Panc1 (cell line): ENCODE results near the gene ANKRD26. TPM values are rescaled to one million over a fixed set of nuclear protein-coding genes. Genes with fewer than 3 reads are reported as not detected.

ENCODE experiments used
- ATAC-seq: fragments of 200-7000 bp; cut with Tn5 transposase; 2 replicates; pipeline ENCODE4 v1.9.1; 2020; ENCODE audit warnings: mild to moderate bottlenecking, moderate library complexity
- BruUV-seq: library from RNA; stranded (reverse); fragments of 400-500 nt; replicated peaks from 2 replicates; lab custom pipeline; 2021; lab: Mats Ljungman, UMichigan
- CTCF ChIA-PET: fragments of 300-600 bp; sonication (Branson Sonifier 250); formaldehyde crosslinking; loops from one replicate; lab custom pipeline; 2022; ENCODE audit warnings: antibody characterized with exemption; lab: Charles Lee
- POLR2A ChIA-PET: fragments of 300-600 bp; sonication (Branson Sonifier 250); formaldehyde crosslinking; loops from one replicate; lab custom pipeline; 2022; ENCODE audit warnings: antibody characterized with exemption; lab: Charles Lee
- DNase-seq: peaks from one replicate; pipeline ENCODE4 v3.0.0-alpha.2; 2010; ENCODE audit warnings: low read depth, low spot score
- H3K27ac ChIP-seq: 2 replicates; pipeline ENCODE4 v1.5.1; 2011; ENCODE audit warnings: mild to moderate bottlenecking, low read length, inconsistent platforms
- H3K27me3 ChIP-seq: fragments of 200-500 bp; sonication (Bioruptor generic); 2 replicates; pipeline ENCODE4 v1.6.0; 2014; ENCODE audit warnings: low read length, inconsistent platforms; ENCODE audit not compliant: control insufficient read depth, insufficient read depth
- H3K36me3 ChIP-seq: fragments of 200-500 bp; sonication (Bioruptor generic); 2 replicates; pipeline ENCODE4 v1.5.1; 2014; ENCODE audit warnings: inconsistent platforms, mild to moderate bottlenecking, low read length, moderate library complexity; ENCODE audit not compliant: control insufficient read depth, insufficient read depth
- H3K4me1 ChIP-seq: 2 replicates; pipeline ENCODE4 v1.5.1; 2011; ENCODE audit warnings: inconsistent platforms, mild to moderate bottlenecking, low read length, moderate library complexity; ENCODE audit not compliant: control insufficient read depth, insufficient read depth
- H3K4me3 ChIP-seq, 2 experiments: 2 replicates each; pipeline ENCODE4 v1.5.1; 2011 to 2012; ENCODE audit warnings: low read depth in 2 of 2, low read length in 2 of 2, mild to moderate bottlenecking in 2 of 2, inconsistent platforms in 1 of 2, moderate library complexity in 1 of 2
- H3K9me3 ChIP-seq: fragments of 200-500 bp; sonication (Bioruptor generic); 2 replicates; pipeline ENCODE4 v1.5.1; 2014; ENCODE audit warnings: low read depth, mild to moderate bottlenecking, inconsistent platforms, low read length, moderate library complexity; ENCODE audit not compliant: control insufficient read depth, insufficient read depth
- POLR2AphosphoS5 ChIP-seq: IDR thresholded peaks from 2 replicates; pipeline ENCODE4 v1.6.1; 2012; ENCODE audit warnings: mild to moderate bottlenecking, low read depth, low read length, moderate library complexity
- SIN3A ChIP-seq: IDR thresholded peaks from 2 replicates; pipeline ENCODE4 v1.6.1; 2012; ENCODE audit warnings: low read depth, mild to moderate bottlenecking, low read length, moderate library complexity, borderline replicate concordance; ENCODE audit not compliant: insufficient read depth
- TCF7L2 ChIP-seq: IDR thresholded peaks from 2 replicates; pipeline ENCODE4 v1.6.1; 2011; ENCODE audit warnings: mild to moderate bottlenecking, low read depth, low read length, inconsistent platforms
- in situ Hi-C: cut with HindIII; loops from 2 replicates; pipeline ENCODE4 v1.10.0; 2016; ENCODE audit warnings: low sequenced_read_pairs, low pct_unique_long_range_greater_than_20kb
- intact Hi-C: fragments of 100-400 bp; cut with micrococcal nuclease; formaldehyde crosslinking; loops from one replicate; pipeline ENCODE4 v1.10.0; 2022; ENCODE audit not compliant: unreplicated experiment
- total RNA-seq: library from RNA; stranded (reverse); gene quantifications from one replicate; pipeline ENCODE4 v1.2.1, GENCODE V29; 2021; ENCODE audit not compliant: unreplicated experiment
- TF ChIP-seq, protein P1 (sequence below), 2 experiments: IDR thresholded peaks; 2 replicates each; pipeline ENCODE4 v1.6.1; 2011 to 2012; ENCODE audit warnings: low read depth in 2 of 2, control low read depth in 1 of 2, low read length in 1 of 2, mild to moderate bottlenecking in 1 of 2, moderate library complexity in 1 of 2; ENCODE audit not compliant: insufficient read depth in 1 of 2
- TF ChIP-seq, protein P2 (sequence below): fragments of 450-650 bp; IDR thresholded peaks from 2 replicates; pipeline ENCODE4 v1.5.1; 2017; ENCODE audit warnings: mild to moderate bottlenecking

The ANKRD26 gene
- total RNA-seq, 1 experiment from 2014 or later, result 6.9 TPM

DNA sequence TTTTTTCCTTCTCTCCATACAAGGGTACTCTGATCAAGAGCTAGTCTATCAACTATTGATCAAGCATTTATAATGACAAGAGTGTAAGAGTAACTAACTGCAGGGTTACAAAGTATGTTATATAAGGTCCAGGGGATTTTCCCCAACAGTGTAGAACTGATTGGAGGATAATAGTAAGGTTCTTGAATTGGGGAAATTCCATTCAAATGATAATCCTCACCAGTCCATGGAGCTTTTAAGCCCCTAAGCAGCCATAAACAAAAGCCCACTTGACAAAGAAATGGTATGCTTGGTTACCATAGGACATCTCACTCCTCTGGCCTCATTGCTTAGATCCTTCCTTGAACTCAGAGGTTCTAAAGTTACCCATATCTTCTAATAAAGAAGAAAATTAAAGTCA lies 45.6 kb upstream of the ANKRD26 start:
- Histone ChIP-seq H3K4me3 (no peak overlapping the region), H3K27ac (no peak overlapping the region), H3K36me3 (peaks cover 10% of the 10 kb centered on the region; the same call in 1 of the 2 replicates), H3K4me1 (no peaks in the 10 kb centered on the region), H3K27me3 (no peaks in the 10 kb centered on the region), H3K9me3 (no peaks in the 10 kb centered on the region)
- no peak for ATAC-seq
- CTCF ChIA-PET, result no interaction called here
- POLR2A ChIA-PET, result no interaction called here
- BruUV-seq, result no TSS peak
- TF ChIP-seq POLR2AphosphoS5, result no peak
- TF ChIP-seq, protein P1, sequence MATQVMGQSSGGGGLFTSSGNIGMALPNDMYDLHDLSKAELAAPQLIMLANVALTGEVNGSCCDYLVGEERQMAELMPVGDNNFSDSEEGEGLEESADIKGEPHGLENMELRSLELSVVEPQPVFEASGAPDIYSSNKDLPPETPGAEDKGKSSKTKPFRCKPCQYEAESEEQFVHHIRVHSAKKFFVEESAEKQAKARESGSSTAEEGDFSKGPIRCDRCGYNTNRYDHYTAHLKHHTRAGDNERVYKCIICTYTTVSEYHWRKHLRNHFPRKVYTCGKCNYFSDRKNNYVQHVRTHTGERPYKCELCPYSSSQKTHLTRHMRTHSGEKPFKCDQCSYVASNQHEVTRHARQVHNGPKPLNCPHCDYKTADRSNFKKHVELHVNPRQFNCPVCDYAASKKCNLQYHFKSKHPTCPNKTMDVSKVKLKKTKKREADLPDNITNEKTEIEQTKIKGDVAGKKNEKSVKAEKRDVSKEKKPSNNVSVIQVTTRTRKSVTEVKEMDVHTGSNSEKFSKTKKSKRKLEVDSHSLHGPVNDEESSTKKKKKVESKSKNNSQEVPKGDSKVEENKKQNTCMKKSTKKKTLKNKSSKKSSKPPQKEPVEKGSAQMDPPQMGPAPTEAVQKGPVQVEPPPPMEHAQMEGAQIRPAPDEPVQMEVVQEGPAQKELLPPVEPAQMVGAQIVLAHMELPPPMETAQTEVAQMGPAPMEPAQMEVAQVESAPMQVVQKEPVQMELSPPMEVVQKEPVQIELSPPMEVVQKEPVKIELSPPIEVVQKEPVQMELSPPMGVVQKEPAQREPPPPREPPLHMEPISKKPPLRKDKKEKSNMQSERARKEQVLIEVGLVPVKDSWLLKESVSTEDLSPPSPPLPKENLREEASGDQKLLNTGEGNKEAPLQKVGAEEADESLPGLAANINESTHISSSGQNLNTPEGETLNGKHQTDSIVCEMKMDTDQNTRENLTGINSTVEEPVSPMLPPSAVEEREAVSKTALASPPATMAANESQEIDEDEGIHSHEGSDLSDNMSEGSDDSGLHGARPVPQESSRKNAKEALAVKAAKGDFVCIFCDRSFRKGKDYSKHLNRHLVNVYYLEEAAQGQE (IDR thresholded peaks at IDR 0.05; ENCODE audit: insufficient read depth in 1 of 2, low read depth in 2 of 2, low read length in 1 of 2), result no peak
- TF ChIP-seq, protein P2, sequence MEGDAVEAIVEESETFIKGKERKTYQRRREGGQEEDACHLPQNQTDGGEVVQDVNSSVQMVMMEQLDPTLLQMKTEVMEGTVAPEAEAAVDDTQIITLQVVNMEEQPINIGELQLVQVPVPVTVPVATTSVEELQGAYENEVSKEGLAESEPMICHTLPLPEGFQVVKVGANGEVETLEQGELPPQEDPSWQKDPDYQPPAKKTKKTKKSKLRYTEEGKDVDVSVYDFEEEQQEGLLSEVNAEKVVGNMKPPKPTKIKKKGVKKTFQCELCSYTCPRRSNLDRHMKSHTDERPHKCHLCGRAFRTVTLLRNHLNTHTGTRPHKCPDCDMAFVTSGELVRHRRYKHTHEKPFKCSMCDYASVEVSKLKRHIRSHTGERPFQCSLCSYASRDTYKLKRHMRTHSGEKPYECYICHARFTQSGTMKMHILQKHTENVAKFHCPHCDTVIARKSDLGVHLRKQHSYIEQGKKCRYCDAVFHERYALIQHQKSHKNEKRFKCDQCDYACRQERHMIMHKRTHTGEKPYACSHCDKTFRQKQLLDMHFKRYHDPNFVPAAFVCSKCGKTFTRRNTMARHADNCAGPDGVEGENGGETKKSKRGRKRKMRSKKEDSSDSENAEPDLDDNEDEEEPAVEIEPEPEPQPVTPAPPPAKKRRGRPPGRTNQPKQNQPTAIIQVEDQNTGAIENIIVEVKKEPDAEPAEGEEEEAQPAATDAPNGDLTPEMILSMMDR, result no peak
- TF ChIP-seq TCF7L2, result no peak
- TF ChIP-seq SIN3A, result no peak
- in situ Hi-C loops (no loop called here), intact Hi-C loops (no loop called here)
- DNase-seq, result no peak

DNA sequence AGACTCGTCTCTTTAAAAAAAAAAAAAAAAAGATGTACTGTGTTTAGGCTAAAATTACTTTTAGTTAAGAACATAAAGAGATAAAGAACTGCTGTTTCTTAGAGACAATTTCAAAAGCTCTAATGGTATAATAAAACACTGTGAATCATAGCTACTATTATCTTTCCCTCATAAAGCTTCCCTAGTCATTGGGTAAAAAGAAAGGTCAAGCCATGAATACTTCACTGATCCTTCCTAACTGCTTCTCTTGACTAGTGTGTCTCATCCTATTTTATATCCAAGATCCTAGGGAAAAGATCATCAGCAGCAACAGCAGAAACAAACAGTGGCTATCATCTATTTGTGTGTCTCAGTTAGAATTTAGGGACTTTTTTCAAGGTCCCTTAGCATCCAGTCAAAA lies 43.4 kb upstream of the ANKRD26 start:
- POLR2A ChIA-PET, result no interaction called here
- Histone ChIP-seq H3K4me1 (no peaks in the 10 kb centered on the region), H3K36me3 (peaks cover 9% of the 10 kb centered on the region; the same call in 1 of the 2 replicates), H3K4me3 (no peak overlapping the region), H3K27ac (no peak overlapping the region), H3K27me3 (no peaks in the 10 kb centered on the region), H3K9me3 (no peaks in the 10 kb centered on the region)
- intact Hi-C loops, result no loop called here
- CTCF ChIA-PET, result no interaction called here
- ATAC-seq, result no peak
- TF ChIP-seq TCF7L2 (no peak), SIN3A (no peak)
- TF ChIP-seq, protein P2, result no peak
- in situ Hi-C loops, result no loop called here
- no TSS peak for BruUV-seq
- no peak for DNase-seq

DNA sequence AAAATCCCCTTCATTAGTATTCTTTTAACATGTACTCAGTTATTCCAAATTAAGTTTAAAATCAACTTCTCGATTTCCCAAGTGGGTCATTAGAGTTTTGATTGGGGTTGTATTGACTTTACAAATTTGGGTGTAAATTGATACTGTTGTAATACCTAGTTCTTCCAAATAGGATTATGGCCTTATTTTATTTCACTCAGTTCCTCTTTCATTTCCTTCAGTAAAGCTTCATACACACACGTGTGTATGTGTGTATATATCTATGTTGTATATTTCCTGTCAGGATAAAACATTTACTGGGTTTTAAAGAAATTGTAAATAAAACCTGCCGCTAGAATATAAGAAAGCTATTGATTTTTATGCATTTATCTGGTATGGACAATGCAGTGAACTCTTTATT lies 38.0 kb upstream of the ANKRD26 start:
- ChIA-PET CTCF (no interaction called here), POLR2A (no interaction called here)
- Histone ChIP-seq H3K4me3 (no peak overlapping the region), H3K27me3 (no peaks in the 10 kb centered on the region), H3K4me1 (no peaks in the 10 kb centered on the region), H3K27ac (no peak overlapping the region), H3K9me3 (no peaks in the 10 kb centered on the region), H3K36me3 (peaks cover 26% of the 10 kb centered on the region)
- in situ Hi-C loops (no loop called here), intact Hi-C loops (no loop called here)
- no TSS peak for BruUV-seq
- TF ChIP-seq, protein P2, result no peak
- TF ChIP-seq SIN3A (no peak), TCF7L2 (no peak), POLR2AphosphoS5 (no peak)
- TF ChIP-seq, protein P1 (IDR thresholded peaks at IDR 0.05; ENCODE audit: insufficient read depth in 1 of 2, low read depth in 2 of 2, low read length in 1 of 2), result no peak
- DNase-seq, result no peak
- ATAC-seq, result no peak
